Prostate gland (tissue), 2 donors: ENCODE data around the gene HDAC3.

Experiments used
- POLR2A ChIP-seq: fragments of 450-650 bp; IDR thresholded peaks from one replicate; pipeline ENCODE4 v1.6.1; 2016; ENCODE audit warnings: antibody characterized with exemption, mild to moderate bottlenecking
- TF ChIP-seq, protein P1 (sequence below), 4 experiments: fragments of 200-600 bp in 2 of 4; fragments of 450-650 bp in 2 of 4; sonication (generic) in 2 of 4; IDR thresholded peaks; 1 replicate in 3 of 4; 2 replicates in 1 of 4; pipeline ENCODE4 v1.5.1; 2016 to 2019; ENCODE audit warnings: antibody characterized with exemption in 4 of 4, mild to moderate bottlenecking in 2 of 4, moderate library complexity in 2 of 4

DNA sequence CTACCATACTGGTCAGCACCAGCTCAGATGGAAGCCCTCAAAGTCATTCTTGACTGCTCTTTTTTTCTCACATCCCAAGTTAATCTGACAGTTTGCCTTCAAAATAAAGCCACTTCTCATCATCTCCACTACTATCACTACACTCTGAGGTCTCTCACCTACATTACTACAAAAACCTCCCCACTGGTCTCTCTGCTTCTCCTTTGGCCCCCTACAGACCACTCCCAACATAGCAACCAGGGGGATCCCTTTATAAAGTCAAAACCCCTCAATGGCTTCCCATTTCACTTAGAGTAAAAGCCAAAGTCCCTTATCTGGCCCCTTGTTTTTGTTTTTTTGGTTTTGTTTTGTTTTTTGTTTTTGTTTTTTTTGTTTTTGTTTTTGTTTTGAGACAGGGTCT is 40.8 kb upstream of the HDAC3 start:
- TF ChIP-seq, protein P1, sequence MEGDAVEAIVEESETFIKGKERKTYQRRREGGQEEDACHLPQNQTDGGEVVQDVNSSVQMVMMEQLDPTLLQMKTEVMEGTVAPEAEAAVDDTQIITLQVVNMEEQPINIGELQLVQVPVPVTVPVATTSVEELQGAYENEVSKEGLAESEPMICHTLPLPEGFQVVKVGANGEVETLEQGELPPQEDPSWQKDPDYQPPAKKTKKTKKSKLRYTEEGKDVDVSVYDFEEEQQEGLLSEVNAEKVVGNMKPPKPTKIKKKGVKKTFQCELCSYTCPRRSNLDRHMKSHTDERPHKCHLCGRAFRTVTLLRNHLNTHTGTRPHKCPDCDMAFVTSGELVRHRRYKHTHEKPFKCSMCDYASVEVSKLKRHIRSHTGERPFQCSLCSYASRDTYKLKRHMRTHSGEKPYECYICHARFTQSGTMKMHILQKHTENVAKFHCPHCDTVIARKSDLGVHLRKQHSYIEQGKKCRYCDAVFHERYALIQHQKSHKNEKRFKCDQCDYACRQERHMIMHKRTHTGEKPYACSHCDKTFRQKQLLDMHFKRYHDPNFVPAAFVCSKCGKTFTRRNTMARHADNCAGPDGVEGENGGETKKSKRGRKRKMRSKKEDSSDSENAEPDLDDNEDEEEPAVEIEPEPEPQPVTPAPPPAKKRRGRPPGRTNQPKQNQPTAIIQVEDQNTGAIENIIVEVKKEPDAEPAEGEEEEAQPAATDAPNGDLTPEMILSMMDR (IDR thresholded peaks at IDR 0.05): no peak
- no peak for TF ChIP-seq POLR2A
